A375 (cell line): Measurements from ENCODE around the gene BABAM1. TPM values are rescaled to one million over a fixed set of nuclear protein-coding genes. Genes with fewer than 3 reads are reported as not detected.

Experiments used
- total RNA-seq: library from RNA; depleted of rRNA; stranded (reverse); fragments of >200 nt; shearing (Covaris generic); gene quantifications from 2 replicates; pipeline ENCODE4 v1.2.3, GENCODE V29; 2014; rRNA removed

The BABAM1 gene
- 231 and 246 TPM in 2 replicates for total RNA-seq

GRCh38 chr19:17266975-17267788, at the start of gene BABAM1:
TSS of gene BABAM1 (plus strand) at chr19:17267443. CDS start at chr19:17268807, 1,364 bp downstream.

GRCh38 chr19:17226002-17226933, 41.0 kb upstream of the BABAM1 start, which contains the start of gene OCEL1:
TSS of gene OCEL1 (plus strand) at chr19:17226226. CDS start at chr19:17226248, 22 bp downstream.

GRCh38 chr19:17245535-17245984, 21.7 kb upstream of the BABAM1 start, which contains the start of gene NR2F6:
TSS of gene NR2F6 (minus strand) at chr19:17245919. CDS start at chr19:17245220, 699 bp downstream.

DNA sequence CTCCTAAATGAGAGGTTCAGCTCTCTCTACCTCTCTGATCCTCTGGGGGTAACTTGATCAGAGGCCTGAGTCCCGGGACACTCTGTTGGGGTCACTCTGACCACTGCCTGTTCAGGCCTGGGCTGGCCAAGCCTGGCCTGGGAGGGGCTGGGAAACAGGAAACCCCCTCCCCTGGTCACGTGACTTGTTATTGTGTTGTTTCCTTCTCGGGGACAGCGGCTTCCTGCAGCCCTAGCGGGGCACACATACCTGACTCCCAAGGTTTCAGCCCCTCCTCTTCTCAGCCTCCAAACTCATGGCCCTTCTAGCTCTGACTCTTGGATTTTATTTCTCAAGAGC, 2.6 kb upstream of the BABAM1 start, which contains the start of gene USHBP1:
Gene USHBP1 (minus strand): TSS at position 105 of the 339 bp plus-strand sequence. CDS start 446 bp downstream, outside the sequence.

DNA sequence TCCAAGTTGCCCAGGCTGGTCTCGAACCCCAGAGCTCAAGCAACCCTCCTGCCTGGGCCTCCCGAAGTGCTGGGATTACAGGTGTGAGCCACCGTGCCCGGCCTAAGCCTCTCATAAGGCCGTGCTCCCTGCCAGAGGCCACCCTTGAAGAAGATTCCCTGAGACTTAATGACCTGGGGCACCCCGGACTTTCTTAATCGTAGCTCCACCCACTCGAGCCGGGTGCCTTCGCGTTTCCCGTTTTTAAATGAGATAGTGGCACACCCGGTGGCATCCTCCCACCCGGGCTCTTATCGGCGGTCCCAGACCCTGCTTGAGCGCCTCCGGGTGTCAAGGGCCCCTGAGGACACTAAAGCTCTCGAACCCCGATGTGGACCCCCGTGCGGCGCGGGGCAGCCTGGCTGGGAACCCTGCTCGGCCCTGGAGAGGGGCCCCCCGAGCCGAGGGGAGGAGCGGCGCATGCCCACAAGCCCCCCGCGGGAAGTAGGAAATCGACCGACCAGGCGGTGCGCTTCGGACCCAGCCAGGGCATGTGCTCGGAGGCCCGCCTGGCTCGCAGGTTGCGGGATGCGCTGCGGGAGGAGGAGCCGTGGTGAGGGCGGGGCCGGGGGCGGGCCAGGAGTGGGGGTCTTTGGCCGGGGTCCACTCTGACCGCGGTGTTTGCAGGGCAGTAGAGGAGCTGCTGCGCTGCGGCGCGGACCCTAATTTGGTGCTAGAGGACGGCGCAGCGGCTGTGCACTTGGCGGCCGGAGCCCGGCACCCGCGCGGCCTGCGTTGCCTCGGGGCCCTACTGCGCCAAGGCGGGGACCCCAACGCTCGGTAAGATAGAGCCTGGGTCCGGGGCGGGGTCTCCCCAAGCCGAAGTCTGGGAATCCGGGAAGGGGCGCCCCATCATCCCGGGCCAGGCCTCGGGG, 14.4 kb downstream of the BABAM1 start, which contains the start of gene ANKLE1:
Gene ANKLE1 (plus strand): TSS at position 511 of the 914 bp plus-strand sequence. CDS start 20 bp downstream, at position 531.

DNA sequence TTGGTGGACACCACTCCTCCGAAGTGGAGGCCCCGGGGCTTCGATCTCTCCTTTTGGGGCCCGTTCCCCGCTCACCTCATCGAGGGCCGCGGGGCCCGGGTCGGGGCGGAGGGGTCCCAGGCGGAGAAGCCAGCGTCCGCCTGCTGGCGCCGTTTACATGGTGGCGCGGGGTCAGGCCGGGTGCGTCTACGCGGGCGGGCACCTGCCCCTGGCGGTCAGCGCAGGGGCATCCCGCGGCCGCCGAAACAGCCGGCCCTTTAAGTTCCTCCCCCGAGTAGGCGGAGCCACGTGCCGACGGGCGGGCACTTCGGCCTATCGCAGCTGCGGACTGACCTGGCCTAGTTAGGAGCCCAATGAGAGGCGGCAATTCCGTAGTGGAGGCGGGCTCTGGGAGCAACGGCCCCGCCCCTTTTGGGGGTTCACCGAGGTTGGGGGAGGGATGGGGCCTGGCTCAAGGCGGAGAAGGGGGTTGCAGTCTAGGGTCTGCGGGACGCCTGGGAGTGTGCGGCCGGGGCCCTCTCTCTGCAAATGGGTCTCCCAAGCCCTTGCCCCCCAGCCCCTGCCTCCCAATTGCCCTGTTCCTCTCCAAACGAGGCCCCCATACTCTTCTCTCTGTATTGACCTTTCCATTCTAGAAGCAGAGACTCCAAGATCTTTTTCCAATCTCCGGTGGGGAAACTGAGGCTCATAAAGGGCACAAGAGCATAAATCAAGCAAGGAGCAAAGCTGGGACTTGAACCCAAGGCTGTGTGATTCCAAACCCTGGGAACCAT, 36.1 kb downstream of the BABAM1 start, which contains the start of gene ABHD8:
Gene ABHD8 (minus strand): TSS at position 259 of the 773 bp plus-strand sequence. CDS start 1,809 bp downstream, outside the sequence.

DNA sequence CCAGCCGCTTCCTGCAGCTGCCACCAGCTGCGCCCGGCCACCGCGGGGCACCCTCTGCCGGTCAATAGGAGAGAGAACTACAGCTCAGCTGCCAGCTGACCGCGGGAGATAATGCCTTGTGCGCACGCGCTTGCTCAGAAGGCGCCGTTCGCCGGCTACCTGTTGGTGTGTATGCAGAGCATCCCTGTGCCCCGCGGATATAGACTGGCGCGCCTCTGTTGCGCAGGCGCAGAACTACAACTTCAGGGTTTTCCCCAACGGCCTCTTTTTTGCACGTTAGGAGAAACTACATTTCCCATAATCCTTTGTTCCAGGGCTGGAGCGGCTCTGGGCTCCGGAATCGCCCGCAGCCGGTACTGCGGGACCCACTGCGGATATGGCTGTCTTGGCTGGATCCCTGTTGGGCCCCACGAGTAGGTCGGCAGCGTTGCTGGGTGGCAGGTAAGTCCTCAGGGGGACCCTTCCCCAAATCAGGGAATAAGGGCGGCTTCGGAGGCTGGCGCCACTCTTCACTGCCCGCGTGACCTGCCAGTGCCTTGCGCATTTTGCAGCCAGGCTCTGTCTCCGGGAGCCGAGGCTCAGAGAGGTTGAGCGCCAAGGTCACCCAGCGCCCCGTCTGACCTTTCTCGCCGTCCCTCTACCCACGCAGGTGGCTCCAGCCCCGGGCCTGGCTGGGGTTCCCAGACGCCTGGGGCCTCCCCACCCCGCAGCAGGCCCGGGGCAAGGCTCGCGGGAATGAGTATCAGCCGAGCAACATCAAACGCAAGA, 38.5 kb downstream of the BABAM1 start, which contains the start of gene MRPL34:
Gene MRPL34 (plus strand): TSS at position 356 of the 768 bp plus-strand sequence. CDS start 21 bp downstream, at position 377.

GRCh38 chr19:17309198-17309964, 42.1 kb downstream of the BABAM1 start, which contains the start of gene DDA1:
TSS of gene DDA1 (plus strand) at chr19:17309563. CDS start at chr19:17309655, 92 bp downstream.

Other genes with a start within 250 kb of the BABAM1 start
- 0.16 and 0.64 TPM in 2 replicates for gene CPAMD8, start 240.6 kb upstream of the BABAM1 start, total RNA-seq
- 13.5 and 17.9 TPM in 2 replicates for gene HAUS8, start 192.0 kb upstream of the BABAM1 start, total RNA-seq
- gene MYO9B, start 191.7 kb upstream of the BABAM1 start, total RNA-seq: 64.2 and 64.8 TPM in 2 replicates
- 137 and 146 TPM in 2 replicates for gene USE1, start 52.1 kb upstream of the BABAM1 start, total RNA-seq
- 9.6 and 10.5 TPM in 2 replicates for gene OCEL1, start 41.2 kb upstream of the BABAM1 start, total RNA-seq
- 87.1 and 107 TPM in 2 replicates for gene NR2F6, start 21.5 kb upstream of the BABAM1 start, total RNA-seq
- gene USHBP1, start 2.7 kb upstream of the BABAM1 start, total RNA-seq: not detected in 2 replicates
- 5.1 and 6.9 TPM in 2 replicates for gene ANKLE1, start 14.5 kb downstream of the BABAM1 start, total RNA-seq
- gene ABHD8, start 36.0 kb downstream of the BABAM1 start, total RNA-seq: 21.3 and 22.6 TPM in 2 replicates
- 123 and 159 TPM in 2 replicates for gene MRPL34, start 38.4 kb downstream of the BABAM1 start, total RNA-seq
- gene DDA1, start 42.1 kb downstream of the BABAM1 start, total RNA-seq: 80.6 and 111 TPM in 2 replicates
- 7.4 and 7.7 TPM in 2 replicates for gene ANO8, start 67.4 kb downstream of the BABAM1 start, total RNA-seq
- gene GTPBP3, start 70.1 kb downstream of the BABAM1 start, total RNA-seq: 62.5 and 86.8 TPM in 2 replicates
- gene PLVAP, start 109.9 kb downstream of the BABAM1 start, total RNA-seq: 0.11 TPM in 1 of 2 replicates, not detected in the other
- not detected in 2 replicates for gene CCDC194, start 126.8 kb downstream of the BABAM1 start, total RNA-seq
- gene BST2, start 138.2 kb downstream of the BABAM1 start, total RNA-seq: 1.3 and 4.5 TPM in 2 replicates
- gene MVB12A, start 152.6 kb downstream of the BABAM1 start, total RNA-seq: 114 and 143 TPM in 2 replicates
- gene TMEM221, start 181.2 kb downstream of the BABAM1 start, total RNA-seq: 0.05 TPM in 1 of 2 replicates, not detected in the other
- not detected in 2 replicates for gene NXNL1, start 193.5 kb downstream of the BABAM1 start, total RNA-seq
- gene SLC27A1, start 203.1 kb downstream of the BABAM1 start, total RNA-seq: 28.9 and 32.2 TPM in 2 replicates
- 84.4 and 113 TPM in 2 replicates for gene PGLS, start 244.2 kb downstream of the BABAM1 start, total RNA-seq